ENCODE measurements around the gene ACAP2.

GRCh38 chr3:195307711-195308110 is 135.1 kb downstream of the ACAP2 start:
- TF ChIP-seq CTCF (IDR thresholded peaks at IDR 0.05; ENCODE audit: poor library complexity, severe bottlenecking) (no peak), SMC3 (conservative IDR thresholded peaks at IDR 0.05; ENCODE audit: poor library complexity) (no peak)
